ENCODE measurements around the gene TRIP6. TPM values are rescaled to one million over a fixed set of nuclear protein-coding genes. Genes with fewer than 3 reads are reported as not detected.

TRIP6 gene
- total RNA-seq, 2 donors from 2014 or later = 107 to 114 TPM

DNA sequence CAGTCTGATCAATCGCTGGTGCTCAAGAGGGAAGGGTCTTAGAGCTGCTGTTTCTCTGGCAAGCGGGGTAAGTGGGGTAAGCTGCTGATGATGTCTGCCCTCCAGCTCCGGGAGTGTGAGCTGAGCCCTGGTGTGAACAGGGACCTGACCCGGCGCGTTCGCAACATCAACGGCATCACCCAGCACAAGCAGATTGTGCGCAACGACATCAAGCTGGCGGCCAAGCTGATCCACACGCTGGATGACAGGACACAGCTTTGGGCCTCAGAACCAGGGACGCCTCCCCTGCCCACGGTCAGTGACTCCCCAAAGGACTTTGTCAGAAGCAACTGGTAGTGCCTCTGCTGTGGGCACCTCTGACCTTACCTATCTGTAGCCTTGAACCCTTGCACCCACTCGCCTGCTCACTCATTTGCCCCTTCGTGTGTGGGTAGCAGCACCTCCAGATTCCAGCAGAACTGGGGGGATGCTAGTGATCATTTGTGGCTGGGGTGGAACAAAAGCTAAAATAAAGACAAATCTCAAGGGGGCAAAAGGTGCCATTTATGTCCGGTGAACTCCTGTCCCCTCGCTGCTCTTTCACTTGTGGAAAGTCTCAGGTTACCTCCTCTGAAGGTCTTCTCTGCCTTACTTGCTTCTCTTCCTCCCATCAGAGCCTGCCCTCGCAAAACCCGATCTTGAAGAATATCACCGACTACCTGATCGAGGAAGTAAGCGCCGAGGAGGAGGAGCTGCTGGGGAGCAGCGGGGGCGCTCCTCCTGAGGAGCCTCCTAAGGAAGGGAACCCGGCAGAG, 19.2 kb downstream of the TRIP6 start:
- H3K4me3 ChIP-seq (ENCODE audit: low read length) = no peak overlapping the region
- H3K9ac ChIP-seq (ENCODE audit: extremely low read depth, low read length, poor library complexity, severe bottlenecking) = no peak overlapping the region
- no peak overlapping the region for H3K27ac ChIP-seq (ENCODE audit: low read depth, low read length)
- no peaks in the 10 kb centered on the region for H3K27me3 Mint-ChIP-seq (ENCODE audit: insufficient read depth)
- no peaks in the 10 kb centered on the region for H3K9me3 ChIP-seq (ENCODE audit: control insufficient read depth, low read length)
- H3K4me1 ChIP-seq (ENCODE audit: control insufficient read depth, insufficient read depth, low read length) = peaks cover 2% of the 10 kb centered on the region
- H3K9me3 Mint-ChIP-seq = no peaks in the 10 kb centered on the region
- DNase-seq = no peak
- peaks cover 74% of the 10 kb centered on the region for H3K36me3 ChIP-seq (ENCODE audit: control insufficient read depth, insufficient read depth, low read length)
- 93 to 94% methylated on average over 25 to 27 of the region's 27 CpGs for WGBS, 2 experiments (ENCODE audit: insufficient coverage in 1 of 2, insufficient read length in 1 of 2)
- no peak overlapping the region for H3K4me3 Mint-ChIP-seq
- no peaks in the 10 kb centered on the region for H3K27me3 ChIP-seq (ENCODE audit: control insufficient read depth, insufficient read depth, low read length, poor library complexity, severe bottlenecking)
- H3K27ac Mint-ChIP-seq = peak overlapping the region; percentile 74
- H3K36me3 Mint-ChIP-seq (ENCODE audit: low read depth) = peaks cover 70% of the 10 kb centered on the region
- TF ChIP-seq, protein P1, sequence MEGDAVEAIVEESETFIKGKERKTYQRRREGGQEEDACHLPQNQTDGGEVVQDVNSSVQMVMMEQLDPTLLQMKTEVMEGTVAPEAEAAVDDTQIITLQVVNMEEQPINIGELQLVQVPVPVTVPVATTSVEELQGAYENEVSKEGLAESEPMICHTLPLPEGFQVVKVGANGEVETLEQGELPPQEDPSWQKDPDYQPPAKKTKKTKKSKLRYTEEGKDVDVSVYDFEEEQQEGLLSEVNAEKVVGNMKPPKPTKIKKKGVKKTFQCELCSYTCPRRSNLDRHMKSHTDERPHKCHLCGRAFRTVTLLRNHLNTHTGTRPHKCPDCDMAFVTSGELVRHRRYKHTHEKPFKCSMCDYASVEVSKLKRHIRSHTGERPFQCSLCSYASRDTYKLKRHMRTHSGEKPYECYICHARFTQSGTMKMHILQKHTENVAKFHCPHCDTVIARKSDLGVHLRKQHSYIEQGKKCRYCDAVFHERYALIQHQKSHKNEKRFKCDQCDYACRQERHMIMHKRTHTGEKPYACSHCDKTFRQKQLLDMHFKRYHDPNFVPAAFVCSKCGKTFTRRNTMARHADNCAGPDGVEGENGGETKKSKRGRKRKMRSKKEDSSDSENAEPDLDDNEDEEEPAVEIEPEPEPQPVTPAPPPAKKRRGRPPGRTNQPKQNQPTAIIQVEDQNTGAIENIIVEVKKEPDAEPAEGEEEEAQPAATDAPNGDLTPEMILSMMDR (conservative IDR thresholded peaks at IDR 0.05) = no peak
- peaks cover 21% of the 10 kb centered on the region for H3K4me1 Mint-ChIP-seq

DNA sequence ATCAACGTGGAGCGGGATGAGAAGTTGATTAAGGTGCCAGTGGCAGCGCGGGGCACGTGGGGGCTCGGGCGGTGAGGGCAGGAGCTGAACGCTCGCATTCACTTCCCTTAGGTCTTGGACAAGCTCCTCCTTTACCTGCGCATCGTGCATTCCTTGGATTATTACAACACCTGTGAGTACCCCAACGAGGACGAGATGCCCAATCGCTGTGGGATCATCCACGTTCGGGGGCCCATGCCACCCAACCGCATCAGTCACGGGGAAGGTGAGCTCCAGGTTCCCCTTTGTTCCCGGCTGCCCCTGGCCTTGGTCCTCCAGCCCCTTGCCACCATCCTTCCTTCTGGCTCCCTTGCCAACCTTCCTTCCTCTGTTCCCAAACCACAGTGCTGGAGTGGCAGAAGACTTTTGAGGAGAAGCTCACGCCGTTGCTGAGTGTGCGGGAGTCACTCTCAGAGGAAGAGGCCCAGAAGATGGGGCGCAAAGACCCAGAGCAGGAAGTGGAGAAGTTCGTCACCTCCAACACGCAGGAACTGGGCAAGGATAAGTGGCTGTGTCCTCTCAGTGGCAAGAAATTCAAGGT, 19.8 kb downstream of the TRIP6 start:
- 94% methylated on average over 24 to 25 of the region's 25 CpGs for WGBS, 2 experiments (ENCODE audit: insufficient coverage in 1 of 2, insufficient read length in 1 of 2)
- H3K9me3 ChIP-seq (ENCODE audit: control insufficient read depth, low read length) = no peaks in the 10 kb centered on the region
- H3K36me3 Mint-ChIP-seq (ENCODE audit: low read depth) = peaks cover 63% of the 10 kb centered on the region
- H3K9me3 Mint-ChIP-seq = no peaks in the 10 kb centered on the region
- peaks cover 67% of the 10 kb centered on the region for H3K36me3 ChIP-seq (ENCODE audit: control insufficient read depth, insufficient read depth, low read length)
- H3K4me3 ChIP-seq (ENCODE audit: low read length) = no peak overlapping the region
- H3K27me3 ChIP-seq (ENCODE audit: control insufficient read depth, insufficient read depth, low read length, poor library complexity, severe bottlenecking) = no peaks in the 10 kb centered on the region
- H3K4me1 Mint-ChIP-seq = peaks cover 25% of the 10 kb centered on the region
- peak overlapping the region; percentile 71 for H3K4me3 Mint-ChIP-seq
- TF ChIP-seq, protein P1 (conservative IDR thresholded peaks at IDR 0.05) = no peak
- H3K27ac ChIP-seq (ENCODE audit: low read depth, low read length) = no peak overlapping the region
- H3K27ac Mint-ChIP-seq = peak overlapping the region; percentile 74
- H3K9ac ChIP-seq (ENCODE audit: extremely low read depth, low read length, poor library complexity, severe bottlenecking) = no peak overlapping the region
- no peaks in the 10 kb centered on the region for H3K27me3 Mint-ChIP-seq (ENCODE audit: insufficient read depth)
- H3K4me1 ChIP-seq (ENCODE audit: control insufficient read depth, insufficient read depth, low read length) = peaks cover 2% of the 10 kb centered on the region
- DNase-seq = no peak

DNA sequence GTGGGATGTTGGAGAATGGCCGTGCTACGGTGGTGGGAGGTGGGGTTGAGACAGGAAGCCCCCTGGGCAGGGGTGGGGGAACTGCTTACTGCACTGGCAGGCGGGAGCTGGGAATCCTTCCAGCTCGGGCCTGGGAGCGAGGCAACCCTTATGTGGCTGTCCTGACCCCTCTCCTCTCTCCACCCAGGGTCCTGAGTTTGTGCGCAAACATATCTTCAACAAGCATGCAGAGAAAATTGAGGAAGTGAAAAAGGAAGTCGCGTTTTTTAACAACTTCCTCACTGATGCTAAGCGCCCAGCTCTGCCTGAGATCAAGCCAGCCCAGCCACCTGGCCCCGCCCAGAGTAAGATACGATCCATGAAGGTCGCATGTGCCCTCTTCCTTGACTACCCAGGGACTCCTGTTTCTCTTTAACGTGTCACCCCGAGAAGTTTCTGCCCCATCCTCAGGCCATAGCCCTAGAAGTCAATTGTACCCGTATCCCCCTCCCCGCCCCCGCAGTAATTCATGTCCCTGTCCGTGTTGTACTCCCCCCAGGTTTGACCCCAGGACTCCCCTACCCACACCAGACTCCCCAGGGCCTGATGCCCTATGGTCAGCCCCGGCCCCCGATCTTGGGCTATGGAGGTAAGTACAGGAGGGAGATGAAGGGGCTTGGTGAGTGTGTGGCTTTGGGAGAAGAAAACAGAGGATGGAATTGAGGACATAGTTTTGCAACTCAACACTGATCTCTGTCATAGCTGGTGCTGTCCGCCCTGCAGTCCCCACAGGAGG, 20.5 kb downstream of the TRIP6 start:
- H3K27ac ChIP-seq (ENCODE audit: low read depth, low read length) = no peak overlapping the region
- H3K27me3 ChIP-seq (ENCODE audit: control insufficient read depth, insufficient read depth, low read length, poor library complexity, severe bottlenecking) = no peaks in the 10 kb centered on the region
- Mint-ChIP-seq H3K4me3 (peak overlapping the region; percentile 71), H3K27ac (peak overlapping the region; percentile 74), H3K9me3 (no peaks in the 10 kb centered on the region), H3K36me3 (ENCODE audit: low read depth) (peaks cover 58% of the 10 kb centered on the region), H3K4me1 (peaks cover 25% of the 10 kb centered on the region), H3K27me3 (ENCODE audit: insufficient read depth) (no peaks in the 10 kb centered on the region)
- TF ChIP-seq, protein P1 (conservative IDR thresholded peaks at IDR 0.05) = no peak
- 90 to 94% methylated on average over 9 to 21 of the region's 21 CpGs for WGBS, 2 experiments (ENCODE audit: insufficient coverage in 1 of 2, insufficient read length in 1 of 2)
- H3K9me3 ChIP-seq (ENCODE audit: control insufficient read depth, low read length) = no peaks in the 10 kb centered on the region
- peaks cover 2% of the 10 kb centered on the region for H3K4me1 ChIP-seq (ENCODE audit: control insufficient read depth, insufficient read depth, low read length)
- peaks cover 62% of the 10 kb centered on the region for H3K36me3 ChIP-seq (ENCODE audit: control insufficient read depth, insufficient read depth, low read length)
- no peak overlapping the region for H3K9ac ChIP-seq (ENCODE audit: extremely low read depth, low read length, poor library complexity, severe bottlenecking)
- peak overlapping the region; percentile 79 for H3K4me3 ChIP-seq (ENCODE audit: low read length)
- DNase-seq = no peak

Measured in endodermal cell (in vitro differentiated cells).